ENCODE results near the gene FER.
"Not testable (repeated sequence)": the region's sequence is repeated elsewhere in the genome, so short reads cannot be mapped to it uniquely, and the experiment has no call there.

The FER gene

GRCh38 chr5:108989761-108990392, 242.2 kb downstream of the FER start:
- no peak for DNase-seq

GRCh38 chr5:108992396-108993085, 244.8 kb downstream of the FER start:
- DNase-seq = not testable (repeated sequence)

DNA sequence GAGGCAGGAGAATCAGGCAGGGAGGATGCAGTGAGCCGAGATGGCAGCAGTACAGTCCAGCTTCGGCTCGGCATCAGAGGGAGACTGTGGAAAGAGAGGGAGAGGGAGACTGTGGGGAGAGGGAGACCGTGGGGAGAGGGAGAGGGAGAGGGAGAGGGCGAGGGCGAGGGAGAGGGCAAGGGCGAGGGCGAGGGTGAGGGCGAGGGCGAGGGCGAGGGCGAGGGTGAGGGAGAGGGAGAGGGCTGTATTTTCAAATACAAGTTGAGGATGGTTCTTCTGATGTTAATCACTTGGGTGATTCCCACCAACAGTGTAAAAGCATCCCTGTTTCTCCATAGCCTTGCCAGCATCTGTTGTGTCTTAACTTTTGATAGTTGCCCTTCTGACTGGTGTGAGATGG, 245.7 kb downstream of the FER start:
- not testable (repeated sequence) for DNase-seq

GRCh38 chr5:108997720-108998119, 250.0 kb downstream of the FER start:
- DNase-seq = no peak

GRCh38 chr5:108998216-108998615, 250.5 kb downstream of the FER start:
- DNase-seq = no peak

DNA sequence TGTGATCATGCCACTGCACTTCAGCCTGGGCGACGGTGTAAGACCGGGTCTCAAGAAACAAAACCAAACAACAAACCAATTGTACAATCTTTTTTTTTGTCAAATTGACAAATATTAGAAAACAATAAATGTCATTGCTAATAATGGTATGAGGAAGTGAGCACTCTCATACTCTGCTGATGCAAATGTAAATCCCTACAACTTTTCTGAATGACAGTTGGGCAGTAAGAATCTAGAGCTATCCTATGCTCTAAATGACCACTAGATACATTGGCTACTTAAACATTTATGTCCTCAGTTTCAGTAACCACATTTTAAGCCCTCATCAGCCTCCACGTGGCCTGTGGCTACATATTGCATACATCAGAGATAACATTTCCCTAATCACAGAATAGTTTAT, 256.2 kb downstream of the FER start:
- no peak for DNase-seq

- no peak for DNase-seq
Observed at GRCh38 chr5:109005297-109006009, 257.8 kb downstream of the FER start.

GRCh38 chr5:109006129-109006528, 258.4 kb downstream of the FER start:
- no peak for DNase-seq

DNA sequence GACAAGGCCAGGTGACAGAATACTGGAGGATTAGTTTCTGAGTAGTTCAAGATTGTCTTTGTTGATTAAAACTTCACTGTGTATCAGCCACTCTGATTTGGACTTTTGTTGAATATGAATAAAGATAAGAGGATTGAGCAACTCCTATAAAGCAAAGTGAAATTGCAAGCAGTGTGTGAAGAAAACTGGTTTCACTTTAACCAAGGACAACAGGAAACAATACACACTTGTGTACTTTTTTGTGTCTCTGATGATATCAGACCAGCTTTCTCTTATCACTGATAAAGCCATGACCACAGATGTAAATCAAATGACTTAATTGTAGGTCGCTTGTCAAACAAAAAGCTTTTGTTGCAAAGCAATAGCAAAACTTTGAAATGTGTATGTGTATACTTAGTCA, 268.6 kb downstream of the FER start:
- DNase-seq = no peak

DNA sequence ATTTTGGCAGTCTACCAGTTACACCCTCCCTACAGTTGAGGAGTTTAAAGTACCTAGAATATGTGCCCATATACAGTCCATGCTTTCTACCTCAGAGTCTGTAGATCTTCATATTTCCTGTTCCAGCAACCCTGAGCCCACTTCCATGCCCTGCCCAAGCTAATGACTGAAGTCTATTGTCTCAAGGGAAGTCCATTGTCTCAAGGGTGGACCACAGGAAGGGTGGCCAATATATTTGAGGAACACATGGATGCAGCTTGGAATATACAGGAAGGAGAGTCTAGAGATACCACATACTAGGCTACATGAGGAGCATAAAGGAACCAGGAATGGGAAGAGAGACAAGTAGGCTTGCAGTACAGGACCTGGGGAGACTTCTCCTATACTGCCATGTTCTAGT, 274.4 kb downstream of the FER start:
- no peak for DNase-seq

DNA sequence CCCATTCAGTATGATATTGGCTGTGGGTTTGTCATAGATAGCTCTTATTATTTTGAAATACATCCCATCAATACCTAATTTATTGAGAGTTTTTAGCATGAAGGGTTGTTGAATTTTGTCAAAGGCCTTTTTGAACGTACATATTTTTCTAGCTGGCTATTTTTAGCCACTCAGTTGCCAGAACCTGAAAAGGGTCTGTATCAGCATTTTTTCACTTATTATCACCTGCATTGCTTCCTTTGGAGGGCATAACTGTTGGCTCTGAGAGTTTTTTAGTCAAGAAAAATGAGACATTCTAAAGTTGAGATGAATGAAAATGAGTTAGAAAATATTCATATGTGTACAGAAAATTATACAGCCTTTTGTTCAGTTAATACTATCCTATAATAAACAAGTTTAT, 278.0 kb downstream of the FER start:
- not testable (repeated sequence) for DNase-seq

DNA sequence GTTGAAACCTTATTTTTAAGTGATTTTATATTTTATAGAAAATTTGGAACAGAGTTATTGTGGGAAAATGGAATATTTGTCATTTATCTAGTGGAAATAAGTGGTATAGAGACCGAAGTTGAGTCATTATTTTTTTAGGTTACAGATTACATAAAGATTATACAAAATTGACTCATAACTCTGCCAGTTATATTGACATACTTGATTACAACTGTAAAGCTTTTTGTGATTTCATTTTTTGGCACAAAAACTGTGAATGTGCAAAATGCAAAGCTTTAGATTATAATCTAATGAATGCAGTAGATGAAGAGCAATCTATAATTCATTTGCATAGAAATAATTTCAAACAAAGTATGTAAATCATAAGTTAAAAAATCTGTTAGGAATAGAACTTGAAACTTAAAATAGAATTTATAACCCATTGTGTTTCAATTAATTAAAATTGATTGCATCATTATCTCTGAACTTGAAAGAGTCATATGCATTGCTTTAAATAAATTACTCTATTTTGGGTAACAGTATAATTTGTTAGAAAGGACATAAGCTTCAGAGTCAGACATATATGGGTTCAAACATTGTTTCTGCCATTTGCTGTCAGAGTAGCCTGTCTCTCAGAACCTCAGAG, 280.4 kb downstream of the FER start:
- DNase-seq = no peak

DNA sequence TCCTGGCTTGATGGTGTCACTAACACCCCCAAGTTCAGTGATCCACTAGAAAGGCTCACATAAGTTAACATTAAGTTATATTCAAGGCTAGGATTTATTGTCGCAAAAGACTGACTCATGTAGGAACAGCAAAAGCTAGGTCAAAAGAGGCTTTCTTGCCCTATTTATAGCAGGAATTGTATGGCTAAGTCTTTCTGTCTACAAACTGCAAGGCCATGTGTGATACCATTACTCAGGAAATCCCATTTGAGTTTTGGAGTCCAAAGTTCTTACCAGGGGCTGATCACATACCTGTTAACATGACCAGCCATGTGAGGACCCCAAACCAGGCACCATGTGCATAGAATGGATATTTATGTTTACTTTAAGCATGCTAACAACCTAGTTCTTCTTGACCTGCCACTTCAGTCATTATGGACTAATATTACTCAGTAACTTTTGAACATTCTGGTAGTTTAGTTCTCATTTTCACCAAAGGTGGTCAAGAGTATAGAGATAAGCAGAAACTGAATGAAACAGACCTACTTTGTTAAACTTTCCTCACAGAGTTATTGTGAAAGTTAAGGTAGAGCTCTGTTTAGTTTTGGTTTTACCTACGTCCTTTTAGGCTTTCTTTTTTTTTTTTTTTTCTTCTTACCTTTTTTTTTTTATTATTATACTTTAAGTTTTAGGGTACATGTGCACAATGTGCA, 281.1 kb downstream of the FER start:
- DNase-seq = no peak

- no peak for DNase-seq
Observed at GRCh38 chr5:109029847-109030246, 282.1 kb downstream of the FER start.

- DNase-seq = no peak
Observed at GRCh38 chr5:109030360-109031143, 282.9 kb downstream of the FER start.

DNA sequence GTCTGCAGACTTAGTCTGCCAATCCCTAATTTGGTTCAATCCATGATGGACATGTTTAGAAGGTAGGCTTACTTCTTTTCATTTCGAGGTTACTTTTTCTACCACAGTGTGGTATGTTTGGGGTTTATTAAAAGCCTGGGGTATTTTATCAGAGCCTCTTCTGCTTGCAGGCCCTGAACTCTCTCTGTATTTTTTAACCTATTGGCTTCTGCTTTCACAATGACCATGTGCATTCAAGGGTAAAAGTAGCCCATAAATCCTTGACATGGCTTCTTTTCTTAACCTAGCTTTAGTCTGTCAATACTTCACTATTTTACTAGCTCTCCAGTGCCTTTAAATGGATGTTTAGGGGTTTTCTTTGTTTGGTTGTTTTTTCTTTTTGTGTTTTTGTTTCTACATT, 286.6 kb downstream of the FER start:
- DNase-seq = no peak

DNA sequence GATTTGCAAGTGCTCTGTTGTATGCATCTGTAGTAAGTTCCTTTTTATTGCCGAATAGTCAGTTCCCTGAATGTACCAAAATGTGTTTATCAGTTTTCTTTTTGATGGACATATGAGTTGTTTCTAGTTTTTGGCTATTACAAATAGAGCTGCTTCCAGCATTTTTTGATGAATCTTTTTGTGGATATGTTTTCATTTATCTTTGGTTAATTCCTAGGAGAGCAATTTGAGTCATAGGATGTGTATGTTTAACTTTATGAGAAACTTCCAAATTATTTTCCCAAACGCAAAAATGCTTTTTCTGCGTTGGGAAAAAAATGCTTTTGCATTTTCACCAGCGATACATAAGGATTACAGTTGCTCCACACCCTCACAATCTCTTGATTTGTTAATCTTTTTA, 287.7 kb downstream of the FER start:
- no peak for DNase-seq

DNA sequence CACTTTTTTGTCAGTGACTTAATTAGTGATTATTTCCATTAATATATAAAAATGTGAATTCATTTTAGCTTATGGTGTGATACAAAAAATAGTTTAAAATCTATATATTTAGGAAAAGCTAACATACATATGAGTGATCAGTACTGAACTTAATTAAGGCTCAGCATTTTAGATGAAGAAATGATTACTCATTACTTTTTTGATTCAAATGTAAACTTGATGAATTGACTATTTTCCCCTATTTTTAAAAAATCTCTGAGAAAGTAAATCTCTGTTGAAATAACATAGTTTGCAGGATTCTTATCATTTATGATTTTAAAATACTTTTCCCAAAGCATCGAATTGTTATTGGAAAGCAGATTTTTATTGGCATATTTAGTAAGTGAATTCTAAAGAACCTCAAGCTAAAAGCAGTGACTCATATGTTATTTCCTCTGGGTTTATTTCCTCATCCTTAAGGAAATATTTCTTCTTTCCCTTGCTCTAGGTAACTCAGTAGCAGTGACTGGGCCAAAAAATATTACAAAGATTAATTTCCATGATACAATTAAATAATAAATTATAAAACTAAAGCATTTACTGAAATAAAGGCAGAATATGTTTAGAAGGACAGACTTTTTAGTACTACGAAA, 290.6 kb downstream of the FER start:
- no peak for DNase-seq

DNA sequence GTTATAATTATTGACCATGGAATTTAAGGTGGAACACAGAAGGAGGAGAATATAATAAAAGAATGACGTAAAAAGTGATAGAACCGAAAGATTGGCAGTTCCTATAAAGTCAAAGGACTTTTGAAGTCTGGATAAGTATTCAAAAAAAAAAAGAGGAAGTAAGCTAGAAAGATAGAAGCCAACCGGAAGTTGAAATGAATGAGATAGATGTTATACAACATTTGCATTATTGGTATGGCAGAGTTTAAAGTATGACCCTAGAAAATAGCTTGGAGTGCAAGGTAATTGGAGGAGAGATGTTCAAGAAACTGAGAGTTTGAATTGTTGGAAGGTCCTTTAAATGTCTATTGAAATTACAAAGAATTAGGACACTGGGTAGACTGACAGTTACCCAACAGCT, 293.6 kb downstream of the FER start:
- DNase-seq = no peak

DNA sequence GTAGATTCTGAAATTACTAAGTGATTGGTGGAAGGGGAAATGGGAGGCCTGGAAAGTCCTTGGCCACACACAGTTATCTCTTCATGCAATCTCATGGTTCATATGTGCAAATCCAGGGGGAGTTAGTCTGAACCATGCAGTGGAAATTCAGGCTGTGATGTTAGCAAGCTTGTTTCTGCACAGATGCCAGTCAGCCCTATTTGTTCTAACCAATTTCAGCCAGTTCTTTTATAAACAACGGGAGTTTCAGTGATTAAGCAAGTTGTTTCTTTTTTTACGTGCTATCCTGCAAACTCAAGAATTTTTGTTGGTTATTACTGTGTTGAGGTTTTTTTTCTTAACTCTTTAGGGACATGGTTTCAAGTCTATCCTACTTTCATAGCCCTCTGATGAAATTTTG, 298.0 kb downstream of the FER start:
- no peak for DNase-seq

DNA sequence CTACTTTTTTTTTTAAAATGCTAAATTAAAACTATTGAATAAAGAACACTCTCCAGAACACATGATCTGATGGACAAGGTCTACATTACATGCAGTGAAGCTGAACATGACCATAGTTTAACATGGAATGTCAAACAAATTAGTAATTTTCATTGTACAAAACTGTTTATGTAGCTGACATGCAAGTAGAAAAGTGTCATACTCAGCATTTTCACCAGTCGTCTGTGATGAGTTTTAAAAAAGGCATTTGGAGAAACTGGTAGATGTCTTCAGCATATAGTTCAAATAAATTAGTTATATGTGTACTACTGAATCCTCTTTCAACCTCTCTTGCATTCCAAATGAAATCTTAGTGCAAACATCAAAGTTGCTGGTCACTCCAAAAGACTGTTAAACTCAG, 301.9 kb downstream of the FER start:
- DNase-seq = no peak

- not testable (repeated sequence) for DNase-seq
Observed at GRCh38 chr5:109050321-109050720, 302.6 kb downstream of the FER start.
